BE2C (cell line): ENCODE measurements around the gene LSMEM2.

ENCODE experiments used
- DNase-seq: peaks from one replicate; pipeline ENCODE4 v3.0.0-alpha.2; 2020
- H3K27me3 ChIP-seq: fragments of 250-450 bp; sonication (Bioruptor Pico); 2 replicates; pipeline ENCODE4 v1.5.1; 2020; ENCODE audit warnings: mild to moderate bottlenecking
- H3K36me3 ChIP-seq: fragments of 250-450 bp; sonication (Bioruptor Pico); 2 replicates; pipeline ENCODE4 v1.5.1; 2020; ENCODE audit warnings: mild to moderate bottlenecking
- H3K4me1 ChIP-seq: fragments of 250-450 bp; sonication (Bioruptor Pico); 2 replicates; pipeline ENCODE4 v1.5.1; 2020
- H3K4me3 ChIP-seq: 2 replicates; pipeline ENCODE4 v1.5.1; 2011; ENCODE audit warnings: low read depth, low read length
- H3K9me3 ChIP-seq: fragments of 250-450 bp; sonication (Bioruptor Pico); 2 replicates; pipeline ENCODE4 v1.5.1; 2020
- TF ChIP-seq, protein P1 (sequence below): IDR thresholded peaks from 2 replicates; pipeline ENCODE4 v1.5.1; 2012; ENCODE audit warnings: mild to moderate bottlenecking, low read depth, low read length

LSMEM2 gene

DNA sequence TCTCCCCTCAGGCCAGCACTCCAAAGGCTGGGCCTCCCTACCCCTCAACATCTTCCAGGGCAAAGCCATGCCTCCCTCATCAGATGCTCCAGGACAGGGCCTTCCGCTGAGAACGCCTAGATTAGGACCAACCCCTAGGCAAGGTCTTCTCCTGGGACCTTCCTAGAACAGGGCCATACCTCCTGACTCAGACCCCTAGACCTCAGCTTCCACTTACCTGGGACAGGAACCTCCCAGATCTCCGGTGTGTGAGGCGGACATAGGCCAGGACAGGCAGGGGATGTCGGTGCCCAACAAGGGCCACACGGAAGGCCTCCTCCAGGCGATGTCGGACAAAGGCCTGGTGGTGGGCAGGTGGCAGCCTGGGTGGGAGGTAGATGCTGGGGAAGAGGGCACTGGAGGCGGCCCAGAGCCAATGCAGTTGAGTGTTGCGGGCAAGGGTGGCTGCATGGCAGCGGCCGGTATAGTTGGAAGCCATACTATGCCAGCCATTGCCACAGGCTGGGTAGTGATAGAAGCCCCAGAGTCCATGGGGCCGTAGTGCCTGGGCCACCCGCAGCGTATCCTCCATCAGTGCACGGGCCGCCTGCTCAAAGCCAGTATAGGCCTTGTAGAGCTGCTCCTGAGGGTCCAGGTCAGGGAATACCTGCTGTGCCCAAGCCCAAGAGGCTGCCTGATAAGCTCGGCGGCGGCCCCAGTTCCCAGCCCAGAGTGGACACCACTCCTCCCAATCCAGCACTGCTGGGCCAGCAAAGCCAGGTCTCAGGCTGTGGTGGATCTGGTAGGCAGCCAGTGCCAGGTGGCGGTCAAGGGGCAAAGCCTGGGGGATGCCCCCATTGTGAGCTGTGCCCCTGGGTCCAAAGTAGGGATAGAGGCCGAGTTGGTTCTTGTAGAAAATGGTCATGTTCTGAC is 15.9 kb downstream of the LSMEM2 start:
- Histone ChIP-seq H3K4me3 (no peak overlapping the region), H3K9me3 (no peaks in the 10 kb centered on the region), H3K36me3 (peaks cover 8% of the 10 kb centered on the region), H3K27me3 (no peaks in the 10 kb centered on the region), H3K4me1 (no peaks in the 10 kb centered on the region; the same call in 1 of the 2 replicates)
- DNase-seq = no peak
- TF ChIP-seq, protein P1, sequence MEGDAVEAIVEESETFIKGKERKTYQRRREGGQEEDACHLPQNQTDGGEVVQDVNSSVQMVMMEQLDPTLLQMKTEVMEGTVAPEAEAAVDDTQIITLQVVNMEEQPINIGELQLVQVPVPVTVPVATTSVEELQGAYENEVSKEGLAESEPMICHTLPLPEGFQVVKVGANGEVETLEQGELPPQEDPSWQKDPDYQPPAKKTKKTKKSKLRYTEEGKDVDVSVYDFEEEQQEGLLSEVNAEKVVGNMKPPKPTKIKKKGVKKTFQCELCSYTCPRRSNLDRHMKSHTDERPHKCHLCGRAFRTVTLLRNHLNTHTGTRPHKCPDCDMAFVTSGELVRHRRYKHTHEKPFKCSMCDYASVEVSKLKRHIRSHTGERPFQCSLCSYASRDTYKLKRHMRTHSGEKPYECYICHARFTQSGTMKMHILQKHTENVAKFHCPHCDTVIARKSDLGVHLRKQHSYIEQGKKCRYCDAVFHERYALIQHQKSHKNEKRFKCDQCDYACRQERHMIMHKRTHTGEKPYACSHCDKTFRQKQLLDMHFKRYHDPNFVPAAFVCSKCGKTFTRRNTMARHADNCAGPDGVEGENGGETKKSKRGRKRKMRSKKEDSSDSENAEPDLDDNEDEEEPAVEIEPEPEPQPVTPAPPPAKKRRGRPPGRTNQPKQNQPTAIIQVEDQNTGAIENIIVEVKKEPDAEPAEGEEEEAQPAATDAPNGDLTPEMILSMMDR = no peak

DNA sequence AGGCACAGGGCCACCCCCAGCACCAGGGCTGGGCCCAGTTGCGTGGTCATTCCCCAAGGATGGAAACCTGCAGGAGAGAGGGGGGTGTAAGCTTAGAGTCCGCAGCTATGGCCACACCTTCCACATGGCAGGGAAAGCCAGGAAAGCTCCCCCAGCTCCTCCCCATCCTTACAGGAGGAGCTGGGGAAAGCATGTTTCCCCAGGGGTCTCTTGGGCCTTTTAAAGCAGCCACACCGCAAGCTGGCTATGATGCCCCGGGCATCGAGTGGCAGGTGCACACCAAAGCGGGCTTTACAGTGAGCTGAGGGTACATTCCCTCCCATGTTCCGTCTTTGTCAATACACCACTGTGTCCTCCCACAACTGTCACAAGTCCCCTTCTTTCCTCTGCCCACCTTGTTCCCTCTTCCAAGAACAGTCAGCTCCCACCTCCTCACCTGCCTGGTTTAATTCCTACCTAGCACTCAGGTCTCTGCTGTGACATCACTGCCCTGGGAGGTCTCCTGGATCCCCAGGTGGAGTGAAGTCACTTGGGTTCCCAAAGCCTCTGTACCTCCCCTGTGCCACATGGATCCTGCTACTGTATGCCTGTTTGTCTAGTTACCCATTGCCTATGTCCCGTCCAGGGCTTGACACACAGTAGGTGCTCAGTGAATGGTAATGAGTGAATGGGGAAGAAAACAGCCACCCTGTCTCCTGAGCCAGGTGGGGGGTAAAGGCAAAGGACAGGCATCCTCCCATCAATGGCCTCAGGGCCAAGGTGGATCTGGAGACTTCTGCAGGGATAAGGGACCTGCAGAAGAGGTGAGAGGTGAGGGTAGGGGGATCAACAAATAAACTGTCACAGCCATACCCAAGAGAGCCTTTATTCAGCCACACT is 16.9 kb downstream of the LSMEM2 start:
- TF ChIP-seq, protein P1 = no peak
- no peak overlapping the region for H3K4me3 ChIP-seq

DNA sequence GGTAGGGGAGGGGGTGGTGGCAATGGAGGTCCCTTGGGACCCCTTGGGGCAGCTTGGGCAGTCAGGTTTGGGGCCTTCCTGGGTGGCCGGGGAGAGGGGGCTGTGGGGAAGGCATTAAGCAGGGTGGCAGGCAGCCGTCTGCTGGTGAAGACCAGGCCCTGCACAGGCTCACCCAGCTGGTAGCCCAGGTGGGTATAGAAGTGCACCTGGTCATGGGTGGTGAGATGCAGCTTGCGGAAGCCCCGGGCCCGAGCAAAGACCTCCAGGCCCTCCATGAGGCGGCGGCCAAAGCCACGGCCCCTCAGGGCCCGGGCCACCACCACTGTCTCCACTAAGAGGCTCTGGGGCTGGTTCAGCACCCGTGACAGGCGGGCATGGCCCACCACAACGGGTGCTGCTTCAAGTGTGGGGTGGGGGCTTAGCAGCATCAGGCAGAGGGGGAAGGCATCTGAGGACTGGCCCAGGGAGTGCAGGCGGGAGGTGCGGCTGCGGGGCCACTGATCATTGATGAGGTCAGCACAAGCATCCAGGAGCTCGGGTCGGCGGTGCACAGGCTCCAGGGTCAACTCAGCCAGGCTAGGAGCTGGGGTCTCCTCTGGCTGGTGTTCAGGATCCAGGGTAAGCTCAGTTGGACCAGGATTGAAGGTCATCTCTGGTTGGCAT is 18.0 kb downstream of the LSMEM2 start:
- TF ChIP-seq, protein P1 = no peak
- H3K27me3 ChIP-seq = no peaks in the 10 kb centered on the region

More for the DNA sequence above, 16.9 kb downstream of the LSMEM2 start:
- no peaks in the 10 kb centered on the region for H3K27me3 ChIP-seq
- no peaks in the 10 kb centered on the region for H3K36me3 ChIP-seq
- H3K4me1 ChIP-seq = no peaks in the 10 kb centered on the region; the same call in 1 of the 2 replicates
- H3K9me3 ChIP-seq = no peaks in the 10 kb centered on the region
- no peak for DNase-seq

DNA sequence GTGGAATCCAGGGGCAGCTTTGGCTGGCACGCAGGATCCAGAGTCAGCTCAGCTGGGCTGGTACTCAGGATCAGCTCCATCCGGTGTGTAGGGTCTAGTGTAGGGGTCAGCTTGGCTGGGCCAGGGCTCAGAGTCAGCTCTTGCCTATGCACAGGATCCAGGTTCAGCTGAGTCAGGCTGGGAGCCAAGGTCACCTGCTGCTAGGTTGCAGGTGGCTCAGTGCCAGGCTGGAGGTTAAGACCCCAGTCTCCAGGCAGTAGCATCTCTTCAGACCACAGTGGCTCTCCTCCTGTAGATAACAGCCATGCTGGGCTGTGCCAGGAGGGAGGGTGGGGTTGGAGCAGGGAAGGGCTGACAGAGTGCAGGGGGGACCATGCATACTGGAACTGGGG is 18.5 kb downstream of the LSMEM2 start:
- Histone ChIP-seq H3K4me1 (no peaks in the 10 kb centered on the region; the same call in 1 of the 2 replicates), H3K27me3 (no peaks in the 10 kb centered on the region), H3K36me3 (no peaks in the 10 kb centered on the region), H3K9me3 (no peaks in the 10 kb centered on the region), H3K4me3 (no peak overlapping the region)
- TF ChIP-seq, protein P1 = no peak
- DNase-seq = no peak

More for the DNA sequence above, 18.0 kb downstream of the LSMEM2 start:
- Histone ChIP-seq H3K4me1 (no peaks in the 10 kb centered on the region; the same call in 1 of the 2 replicates), H3K4me3 (no peak overlapping the region), H3K9me3 (no peaks in the 10 kb centered on the region), H3K36me3 (no peaks in the 10 kb centered on the region)
- DNase-seq = no peak

DNA sequence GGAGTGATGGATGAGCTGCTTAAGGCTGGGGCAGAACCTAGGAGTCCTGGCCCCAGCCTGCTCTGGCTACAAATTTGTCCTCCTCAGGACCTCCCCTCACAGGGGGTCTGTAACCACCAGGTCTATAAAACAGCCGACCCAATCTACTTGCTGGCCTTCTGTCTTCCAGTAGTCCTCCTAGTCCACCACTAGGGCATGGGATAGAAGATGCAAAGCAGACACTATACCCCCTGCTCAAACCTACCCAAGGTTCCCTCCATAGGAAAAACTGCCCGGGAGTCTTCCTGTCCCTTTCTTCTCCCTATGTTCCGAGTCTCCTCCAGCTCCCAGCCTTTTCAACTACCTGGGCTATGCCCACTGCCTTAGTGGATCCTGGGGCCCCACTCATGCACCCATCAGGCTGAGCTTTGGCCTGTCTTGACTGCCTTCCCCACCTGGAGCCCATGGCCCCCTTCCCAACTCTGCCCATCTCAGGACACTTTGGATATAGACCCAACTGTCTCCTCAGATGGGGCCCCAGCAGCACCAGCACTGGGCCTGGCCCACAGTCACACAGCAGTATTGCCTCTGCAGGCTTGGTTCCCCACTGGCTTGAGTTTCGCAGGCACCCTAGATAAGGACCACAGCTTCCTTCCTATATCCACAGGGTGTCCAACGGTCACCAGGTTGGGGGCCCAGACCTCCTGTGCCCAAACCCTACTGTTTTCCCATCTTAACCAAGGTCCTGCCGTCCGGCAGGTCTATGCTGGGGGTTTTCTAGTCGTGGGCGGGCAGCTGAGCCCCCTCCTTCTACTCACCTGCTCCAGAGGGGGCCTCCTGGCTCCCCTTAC is 19.2 kb downstream of the LSMEM2 start:
- Histone ChIP-seq H3K4me3 (peak overlapping the region; percentile 72), H3K4me1 (no peaks in the 10 kb centered on the region; the same call in 1 of the 2 replicates), H3K27me3 (no peaks in the 10 kb centered on the region), H3K9me3 (no peaks in the 10 kb centered on the region), H3K36me3 (no peaks in the 10 kb centered on the region)
- DNase-seq = no peak
- TF ChIP-seq, protein P1 = no peak
